Mesendoderm (in vitro differentiated cells): Measurements from ENCODE around the gene MT1X.
A peak's percentile ranks its signal among the peaks of the same experiment; 100 is the strongest.

Source experiments
- DNase-seq: peaks from one replicate; pipeline ENCODE4 v3.0.0; 2013
- H2AK5ac ChIP-seq: 2 replicates; pipeline ENCODE4 v1.6.1; 2013; ENCODE audit warnings: low read length, inconsistent platforms
- H2BK120ac ChIP-seq: 2 replicates; pipeline ENCODE4 v1.6.1; 2013; ENCODE audit warnings: low read depth, mild to moderate bottlenecking, low read length, moderate library complexity, mixed read lengths
- H2BK15ac ChIP-seq: replicated peaks from 2 replicates; pipeline ENCODE4 v1.6.1; 2013; ENCODE audit warnings: low read depth, mild to moderate bottlenecking, moderate library complexity
- H2BK5ac ChIP-seq: 2 replicates; pipeline ENCODE4 v1.6.1; 2013; ENCODE audit warnings: low read length, inconsistent platforms
- H3K18ac ChIP-seq: 2 replicates; pipeline ENCODE4 v1.6.1; 2013; ENCODE audit warnings: mild to moderate bottlenecking, low read length, mixed read lengths
- H3K23ac ChIP-seq: one replicate; pipeline ENCODE4 v1.6.1; 2013; ENCODE audit warnings: low read length
- H3K27ac ChIP-seq: 2 replicates; pipeline ENCODE4 v1.5.1; 2013; ENCODE audit warnings: low read depth, mild to moderate bottlenecking, inconsistent platforms, low read length, moderate library complexity
- H3K27me3 ChIP-seq: 2 replicates; pipeline ENCODE4 v1.6.1; 2013; ENCODE audit warnings: low read length, control low read depth, mild to moderate bottlenecking, inconsistent platforms; ENCODE audit not compliant: insufficient read depth, poor library complexity
- H3K36me3 ChIP-seq: 2 replicates; pipeline ENCODE4 v1.6.1; 2013; ENCODE audit warnings: low read length, inconsistent platforms; ENCODE audit not compliant: control insufficient read depth, insufficient read depth
- H3K4ac ChIP-seq: one replicate; pipeline ENCODE4 v1.6.1; 2013; ENCODE audit warnings: low read depth, mild to moderate bottlenecking, low read length, moderate library complexity
- H3K4me1 ChIP-seq: 2 replicates; pipeline ENCODE4 v1.6.1; 2013; ENCODE audit warnings: low read depth, low read length, inconsistent platforms; ENCODE audit not compliant: control insufficient read depth
- H3K4me2 ChIP-seq: 2 replicates; pipeline ENCODE4 v1.6.1; 2013; ENCODE audit warnings: low read length
- H3K4me3 ChIP-seq: 2 replicates; pipeline ENCODE4 v1.5.1; 2013; ENCODE audit warnings: mild to moderate bottlenecking, low read length
- H3K56ac ChIP-seq: one replicate; pipeline ENCODE4 v1.6.1; 2013; ENCODE audit warnings: low read length
- H3K79me1 ChIP-seq: 2 replicates; pipeline ENCODE4 v1.6.1; 2013; ENCODE audit warnings: low read length, inconsistent platforms
- H3K79me2 ChIP-seq: 2 replicates; pipeline ENCODE4 v1.6.1; 2013; ENCODE audit warnings: mild to moderate bottlenecking, low read length; ENCODE audit not compliant: control insufficient read depth, insufficient read depth
- H3K9ac ChIP-seq: 2 replicates; pipeline ENCODE4 v1.6.1; 2013; ENCODE audit warnings: low read length, inconsistent platforms
- H4K5ac ChIP-seq: one replicate; pipeline ENCODE4 v1.6.1; 2013; ENCODE audit warnings: low read length
- H4K8ac ChIP-seq: one replicate; pipeline ENCODE4 v1.6.1; 2013; ENCODE audit warnings: low read depth, mild to moderate bottlenecking, control low read depth, low read length, moderate library complexity
- WGBS: extraction: QIAGEN DNeasy Blood & Tissue Kit; methylation state at CpG from one replicate; pipeline ENCODE4 v1.1.7; 2013; ENCODE audit warnings: low lambda C conversion rate, missing lambda C conversion rate; ENCODE audit not compliant: insufficient coverage; ENCODE audit errors: extremely low coverage; 5-methylcytosine and 5-hydroxymethylcytosine counted together

MT1X gene

GRCh38 chr16:56643080-56643778, 39.0 kb upstream of the MT1X start:
- no peak overlapping the region for H3K23ac ChIP-seq
- H3K4me2 ChIP-seq: peak overlapping the region; percentile 22
- H2BK15ac ChIP-seq: no peak overlapping the region
- WGBS: no CpG with 5 or more reads among the region's 42 CpGs
- no peak overlapping the region for H3K18ac ChIP-seq
- H3K4ac ChIP-seq: no peak overlapping the region
- no peak overlapping the region for H2BK120ac ChIP-seq
- peak; percentile 52 for DNase-seq
- H3K27me3 ChIP-seq: peaks cover 91% of the 10 kb centered on the region
- no peak overlapping the region for H2BK5ac ChIP-seq
- no peak overlapping the region for H3K4me3 ChIP-seq
- no peaks in the 10 kb centered on the region for H3K79me2 ChIP-seq
- no peak overlapping the region for H4K8ac ChIP-seq
- H3K36me3 ChIP-seq: no peaks in the 10 kb centered on the region
- H3K9ac ChIP-seq: no peak overlapping the region
- no peak overlapping the region for H3K27ac ChIP-seq
- H3K79me1 ChIP-seq: no peaks in the 10 kb centered on the region
- no peak overlapping the region for H2AK5ac ChIP-seq
- no peak overlapping the region for H3K56ac ChIP-seq
- H4K5ac ChIP-seq: no peak overlapping the region
- H3K4me1 ChIP-seq: no peaks in the 10 kb centered on the region

DNA sequence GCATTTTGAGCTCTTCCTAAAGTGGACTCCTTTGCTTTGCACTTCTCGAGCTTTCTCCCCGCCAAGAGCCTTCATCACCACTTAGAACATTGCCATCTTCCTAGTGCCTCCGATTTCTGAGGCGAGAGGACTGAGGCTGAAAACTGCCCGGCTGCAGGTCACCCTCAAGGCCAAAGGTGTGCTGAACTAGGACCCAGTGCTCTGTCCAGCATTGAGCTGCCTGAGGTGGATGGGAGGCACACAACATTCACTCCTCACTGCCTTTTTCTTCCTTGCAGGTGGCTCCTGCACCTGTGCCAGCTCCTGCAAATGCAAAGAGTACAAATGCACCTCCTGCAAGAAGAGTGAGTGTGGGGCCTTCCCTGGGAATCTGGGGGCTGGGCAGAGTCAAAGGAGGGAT, 38.4 kb upstream of the MT1X start:
- Histone ChIP-seq H3K4me3 (no peak overlapping the region), H2BK5ac (no peak overlapping the region)

GRCh38 chr16:56645311-56645710, 37.0 kb upstream of the MT1X start:
- WGBS: no CpG with 5 or more reads among the region's 1 CpG
- Histone ChIP-seq H3K18ac (no peak overlapping the region), H3K4me3 (no peak overlapping the region), H4K8ac (no peak overlapping the region), H2BK15ac (no peak overlapping the region), H3K27ac (no peak overlapping the region), H3K27me3 (peaks cover 85% of the 10 kb centered on the region), H2AK5ac (no peak overlapping the region), H3K79me1 (no peaks in the 10 kb centered on the region), H3K4ac (no peak overlapping the region), H2BK120ac (no peak overlapping the region), H3K9ac (no peak overlapping the region), H4K5ac (no peak overlapping the region), H3K79me2 (no peaks in the 10 kb centered on the region), H3K4me1 (no peaks in the 10 kb centered on the region), H2BK5ac (no peak overlapping the region), H3K56ac (no peak overlapping the region), H3K4me2 (no peak overlapping the region), H3K23ac (no peak overlapping the region), H3K36me3 (no peaks in the 10 kb centered on the region)
- no peak for DNase-seq

More for the DNA sequence above, 38.4 kb upstream of the MT1X start:
- H3K4me2 ChIP-seq: no peak overlapping the region
- H2BK15ac ChIP-seq: no peak overlapping the region
- no peak overlapping the region for H2BK120ac ChIP-seq
- H2AK5ac ChIP-seq: no peak overlapping the region
- H3K4ac ChIP-seq: no peak overlapping the region
- no peak for DNase-seq
- H3K18ac ChIP-seq: no peak overlapping the region
- no peak overlapping the region for H3K27ac ChIP-seq
- H3K36me3 ChIP-seq: no peaks in the 10 kb centered on the region
- WGBS: no CpG with 5 or more reads among the region's 5 CpGs
- no peak overlapping the region for H3K56ac ChIP-seq
- H3K4me1 ChIP-seq: no peaks in the 10 kb centered on the region
- no peak overlapping the region for H3K9ac ChIP-seq
- no peaks in the 10 kb centered on the region for H3K79me2 ChIP-seq
- peaks cover 93% of the 10 kb centered on the region for H3K27me3 ChIP-seq
- no peak overlapping the region for H4K8ac ChIP-seq
- H3K79me1 ChIP-seq: no peaks in the 10 kb centered on the region
- no peak overlapping the region for H3K23ac ChIP-seq
- no peak overlapping the region for H4K5ac ChIP-seq

- no peak overlapping the region for H3K27ac ChIP-seq
- H4K8ac ChIP-seq: no peak overlapping the region
- H4K5ac ChIP-seq: no peak overlapping the region
- peaks cover 80% of the 10 kb centered on the region for H3K27me3 ChIP-seq
- no CpG with 5 or more reads among the region's 1 CpG for WGBS
- no peak overlapping the region for H2AK5ac ChIP-seq
- H2BK15ac ChIP-seq: no peak overlapping the region
- no peaks in the 10 kb centered on the region for H3K79me2 ChIP-seq
- no peak for DNase-seq
- no peak overlapping the region for H3K18ac ChIP-seq
- no peak overlapping the region for H3K9ac ChIP-seq
- no peak overlapping the region for H3K4me3 ChIP-seq
- no peak overlapping the region for H2BK120ac ChIP-seq
- H3K36me3 ChIP-seq: no peaks in the 10 kb centered on the region
- no peak overlapping the region for H3K4ac ChIP-seq
- H3K56ac ChIP-seq: no peak overlapping the region
- no peaks in the 10 kb centered on the region for H3K79me1 ChIP-seq
- no peaks in the 10 kb centered on the region for H3K4me1 ChIP-seq
- H2BK5ac ChIP-seq: no peak overlapping the region
- no peak overlapping the region for H3K4me2 ChIP-seq
- H3K23ac ChIP-seq: no peak overlapping the region
These were observed 36.4 kb upstream of the MT1X start for GRCh38 chr16:56645838-56646237.

DNA sequence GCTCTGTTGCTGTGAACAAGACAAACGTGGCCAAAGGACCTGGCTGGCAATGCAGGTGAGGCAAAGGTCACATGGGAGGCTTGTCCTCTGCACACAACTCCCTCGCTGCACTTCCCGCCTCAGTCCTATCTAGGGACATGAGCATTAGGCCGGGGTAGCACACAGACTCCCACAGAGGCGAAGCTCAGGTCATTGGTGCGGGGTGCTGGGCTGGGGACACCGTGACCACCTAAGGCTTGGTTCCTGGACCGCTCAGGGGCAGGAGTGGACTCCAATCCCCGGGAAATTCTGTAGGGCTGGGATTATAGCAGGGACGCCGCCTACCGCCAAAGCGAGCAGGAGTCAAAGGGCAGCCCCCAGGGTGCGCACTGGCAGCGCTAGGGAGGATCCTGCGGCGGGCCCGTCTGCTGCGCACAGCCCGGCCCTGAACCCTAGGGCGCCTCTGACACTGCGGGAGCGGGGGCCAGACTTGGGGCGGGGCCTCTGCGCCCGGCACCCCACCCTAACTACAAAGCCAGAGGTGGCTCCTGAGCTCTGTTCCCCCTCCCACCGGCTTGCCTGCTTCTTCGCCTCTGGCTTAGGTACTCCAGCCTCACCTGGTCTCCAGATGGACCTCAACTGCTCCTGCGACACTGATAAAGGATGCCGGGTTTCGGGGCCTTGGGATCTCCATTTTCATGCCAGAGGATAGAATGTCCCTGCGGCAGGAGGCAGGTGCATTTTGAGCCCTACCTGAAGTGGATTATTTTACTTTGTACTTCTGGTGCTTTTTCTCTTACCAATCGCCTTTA, 34.4 kb upstream of the MT1X start:
- Histone ChIP-seq H3K4me1 (no peaks in the 10 kb centered on the region), H2BK15ac (no peak overlapping the region), H2BK5ac (no peak overlapping the region), H4K5ac (no peak overlapping the region), H3K4me3 (no peak overlapping the region), H3K79me1 (no peaks in the 10 kb centered on the region), H3K27ac (no peak overlapping the region), H3K79me2 (no peaks in the 10 kb centered on the region), H3K9ac (no peak overlapping the region), H2BK120ac (no peak overlapping the region), H3K23ac (peak overlapping the region; percentile 81), H3K18ac (no peak overlapping the region), H3K56ac (no peak overlapping the region), H3K27me3 (peaks cover 64% of the 10 kb centered on the region), H3K4ac (no peak overlapping the region), H3K36me3 (no peaks in the 10 kb centered on the region), H3K4me2 (no peak overlapping the region), H4K8ac (no peak overlapping the region), H2AK5ac (no peak overlapping the region)
- DNase-seq: no peak
- no CpG with 5 or more reads among the region's 33 CpGs for WGBS
